Kidney (tissue), 14 donors: ENCODE measurements around the gene RGS3. TPM values are rescaled to one million over a fixed set of nuclear protein-coding genes. Genes with fewer than 3 reads are reported as not detected.

Experiments
- DNase-seq, 5 donors: peaks; one replicate each; pipeline ENCODE4 v3.0.0-alpha.2; 2013 to 2020
- FAIRE-seq: peaks from 2 replicates; lab custom pipeline; 2012; peaks lifted over from hg19 to GRCh38; lab: Jason Lieb, UNC
- H3K27ac ChIP-seq, 2 donors: one replicate each; pipeline ENCODE4 v1.7.0; 2013; ENCODE audit warnings: low read depth in 2 of 2, low read length in 2 of 2, inconsistent platforms in 1 of 2
- H3K27me3 ChIP-seq: one replicate; pipeline ENCODE4 v1.7.1; 2013; ENCODE audit warnings: low read length, inconsistent platforms; ENCODE audit not compliant: control insufficient read depth, insufficient read depth
- H3K36me3 ChIP-seq, 3 donors: one replicate each; pipeline versions ENCODE4 v1.7.0 to v1.7.1; 2013; ENCODE audit warnings: low read length in 3 of 3, control low read depth in 1 of 3, inconsistent platforms in 1 of 3; ENCODE audit not compliant: insufficient read depth in 3 of 3, control insufficient read depth in 2 of 3
- H3K4me1 ChIP-seq, 3 donors: one replicate each; pipeline versions ENCODE4 v1.7.0 to v1.7.1; 2013; ENCODE audit warnings: low read length in 3 of 3, inconsistent platforms in 1 of 3, low read depth in 1 of 3; ENCODE audit not compliant: control insufficient read depth in 2 of 3, insufficient read depth in 2 of 3
- H3K4me3 ChIP-seq, 3 donors: one replicate each; pipeline versions ENCODE4 v1.7.0 to v1.8.1; 2013; ENCODE audit warnings: low read length in 3 of 3, control low read depth in 1 of 3, inconsistent platforms in 1 of 3
- H3K9ac ChIP-seq, 3 donors: one replicate each; pipeline versions ENCODE4 v1.7.0 to v1.7.1; 2013; ENCODE audit warnings: low read length in 3 of 3, control low read depth in 1 of 3, inconsistent platforms in 1 of 3
- H3K9me3 ChIP-seq, 3 donors: one replicate each; pipeline versions ENCODE4 v1.7.0 to v1.7.1; 2013; ENCODE audit warnings: low read length in 3 of 3, control low read depth in 1 of 3, inconsistent platforms in 1 of 3; ENCODE audit not compliant: control insufficient read depth in 2 of 3, insufficient read depth in 1 of 3
- intact Hi-C: fragments of 100-400 bp; cut with DNase I; formaldehyde crosslinking; loops from one replicate; pipeline ENCODE4 v1.11.1; 2022
- polyA plus RNA-seq: library from polyadenylated mRNA; stranded (reverse); fragments of 350-450 nt; fragmentation: Illumina TruSeq; extraction: RNeasy Lipid Tissue Mini Kit (QIAGEN cat#74804); gene quantifications from one replicate; pipeline ENCODE4 v1.2.3, GENCODE V29; 2014; ENCODE audit warnings: low read depth, low replicate concordance; ENCODE audit not compliant: insufficient read depth
- total RNA-seq: library from RNA; stranded (reverse); fragmentation: NEBNext Ultra II Directional; extraction: Animal tissue kit (Norgen Biotek cat#: 25700); gene quantifications from one replicate; pipeline ENCODE4 v1.2.1, GENCODE V29; 2021
- TF ChIP-seq, protein P1 (sequence below): IDR thresholded peaks from 3 replicates; pipeline ENCODE4 v1.5.1; 2012; ENCODE audit warnings: mild to moderate bottlenecking, moderate library complexity, borderline replicate concordance; ENCODE audit not compliant: insufficient read depth; ENCODE audit errors: extremely low read depth
- donor health status: control.
- donor health status: control.
- donor health status: control.
- donor health status: control.
- donor health status: control.
- donor health status: DM: yes; HTN: yes; CAD: no.
- donor health status: Normal renal cell carcinoma (clear cell type).

The RGS3 gene
- total and polyA plus RNA-seq, 2 donors from 2014 or later: 114 to 137 TPM

GRCh38 chr9:113635586-113635985 is 172.1 kb downstream of the RGS3 start:
- H3K4me1 ChIP-seq: peaks cover 0 to 7% (median 4%) of the 10 kb centered on the region in 3 donors
- DNase-seq: peak in 1 of 5 donors; percentile 34
- no peak for FAIRE-seq
- TF ChIP-seq, protein P1, sequence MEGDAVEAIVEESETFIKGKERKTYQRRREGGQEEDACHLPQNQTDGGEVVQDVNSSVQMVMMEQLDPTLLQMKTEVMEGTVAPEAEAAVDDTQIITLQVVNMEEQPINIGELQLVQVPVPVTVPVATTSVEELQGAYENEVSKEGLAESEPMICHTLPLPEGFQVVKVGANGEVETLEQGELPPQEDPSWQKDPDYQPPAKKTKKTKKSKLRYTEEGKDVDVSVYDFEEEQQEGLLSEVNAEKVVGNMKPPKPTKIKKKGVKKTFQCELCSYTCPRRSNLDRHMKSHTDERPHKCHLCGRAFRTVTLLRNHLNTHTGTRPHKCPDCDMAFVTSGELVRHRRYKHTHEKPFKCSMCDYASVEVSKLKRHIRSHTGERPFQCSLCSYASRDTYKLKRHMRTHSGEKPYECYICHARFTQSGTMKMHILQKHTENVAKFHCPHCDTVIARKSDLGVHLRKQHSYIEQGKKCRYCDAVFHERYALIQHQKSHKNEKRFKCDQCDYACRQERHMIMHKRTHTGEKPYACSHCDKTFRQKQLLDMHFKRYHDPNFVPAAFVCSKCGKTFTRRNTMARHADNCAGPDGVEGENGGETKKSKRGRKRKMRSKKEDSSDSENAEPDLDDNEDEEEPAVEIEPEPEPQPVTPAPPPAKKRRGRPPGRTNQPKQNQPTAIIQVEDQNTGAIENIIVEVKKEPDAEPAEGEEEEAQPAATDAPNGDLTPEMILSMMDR: no peak
- no peak overlapping the region for H3K9ac ChIP-seq
- H3K9me3 ChIP-seq: no peaks in the 10 kb centered on the region
- H3K36me3 ChIP-seq: no peaks in the 10 kb centered on the region
- no peak overlapping the region for H3K4me3 ChIP-seq
- no peak overlapping the region for H3K27ac ChIP-seq
- intact Hi-C loops: no loop called here
- no peaks in the 10 kb centered on the region for H3K27me3 ChIP-seq

- FAIRE-seq (no peak), DNase-seq (peak in 4 of 5 donors; percentile 74 to 81 (median 78))
- Histone ChIP-seq H3K9ac (no peak overlapping the region), H3K27ac (no peak overlapping the region), H3K27me3 (no peaks in the 10 kb centered on the region), H3K4me3 (no peak overlapping the region), H3K36me3 (no peaks in the 10 kb centered on the region), H3K9me3 (no peaks in the 10 kb centered on the region), H3K4me1 (peaks cover 0 to 7% (median 4%) of the 10 kb centered on the region in 3 donors)
- TF ChIP-seq, protein P1: no peak
- intact Hi-C loops: no loop called here
Measured at GRCh38 chr9:113636165-113636564, 172.6 kb downstream of the RGS3 start.

DNA sequence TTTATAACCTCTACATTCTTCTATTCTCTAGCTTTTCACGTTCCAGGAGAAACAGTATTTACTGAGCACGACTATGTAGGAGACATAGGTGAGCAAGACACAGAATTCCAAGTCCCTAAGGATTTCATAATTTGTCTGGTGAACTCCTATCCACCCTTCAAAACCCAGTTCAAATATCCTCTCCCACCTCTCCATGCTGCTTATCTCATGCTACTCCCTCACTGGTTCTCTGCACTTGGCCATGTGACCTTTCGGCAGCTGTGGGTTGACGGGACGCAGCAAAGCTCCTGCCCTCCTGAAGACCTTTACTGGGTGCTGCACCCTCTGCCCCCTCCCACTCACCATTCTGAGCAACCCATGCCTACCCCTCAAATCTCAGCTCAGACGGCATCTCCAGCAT is 173.2 kb downstream of the RGS3 start:
- H3K4me1 ChIP-seq: peaks cover 0 to 7% (median 4%) of the 10 kb centered on the region in 3 donors
- FAIRE-seq (no peak), DNase-seq (peak in 1 of 5 donors; percentile 28)
- intact Hi-C loops: no loop called here
- no peaks in the 10 kb centered on the region for H3K9me3 ChIP-seq
- TF ChIP-seq, protein P1: no peak
- no peak overlapping the region for H3K27ac ChIP-seq
- no peaks in the 10 kb centered on the region for H3K27me3 ChIP-seq
- no peaks in the 10 kb centered on the region for H3K36me3 ChIP-seq
- no peak overlapping the region for H3K4me3 ChIP-seq
- no peak overlapping the region for H3K9ac ChIP-seq

DNA sequence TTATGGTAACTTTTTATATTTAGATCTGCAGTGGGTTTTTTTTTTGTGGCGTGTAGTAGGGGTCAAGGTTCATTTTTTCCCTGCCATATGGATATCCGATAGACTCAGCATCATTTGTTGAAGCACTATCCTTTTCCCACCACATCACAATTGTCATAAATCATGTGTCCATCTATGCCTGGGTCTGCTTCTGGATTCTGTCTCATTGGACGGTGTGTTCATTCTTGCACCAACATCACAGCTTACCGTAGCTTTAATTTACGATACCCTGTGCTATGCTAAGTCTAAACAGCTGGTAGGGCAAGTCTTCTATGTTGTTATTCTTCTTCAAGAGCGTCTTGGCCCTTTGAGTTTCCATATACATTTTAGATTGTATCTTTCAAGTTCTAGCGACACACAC is 175.0 kb downstream of the RGS3 start:
- Histone ChIP-seq H3K9ac (no peak overlapping the region), H3K27me3 (no peaks in the 10 kb centered on the region), H3K27ac (no peak overlapping the region), H3K4me3 (no peak overlapping the region), H3K9me3 (no peaks in the 10 kb centered on the region), H3K4me1 (peaks cover 0 to 7% (median 4%) of the 10 kb centered on the region in 3 donors), H3K36me3 (no peaks in the 10 kb centered on the region)
- DNase-seq (no peak), FAIRE-seq (no peak)
- intact Hi-C loops: no loop called here
- TF ChIP-seq, protein P1: no peak
